Activated CD4-positive, alpha-beta T cell treated with anti-CD3 and anti-CD28 coated beads, Interleukin-2, amount 50 U/mL, for 48 hours (primary cell): Measurements from ENCODE around the gene TTC12.

Source experiments
- DNase-seq, 2 experiments: peaks; one replicate each; pipeline ENCODE4 v3.0.0-alpha.2; 2020

TTC12 gene

DNA sequence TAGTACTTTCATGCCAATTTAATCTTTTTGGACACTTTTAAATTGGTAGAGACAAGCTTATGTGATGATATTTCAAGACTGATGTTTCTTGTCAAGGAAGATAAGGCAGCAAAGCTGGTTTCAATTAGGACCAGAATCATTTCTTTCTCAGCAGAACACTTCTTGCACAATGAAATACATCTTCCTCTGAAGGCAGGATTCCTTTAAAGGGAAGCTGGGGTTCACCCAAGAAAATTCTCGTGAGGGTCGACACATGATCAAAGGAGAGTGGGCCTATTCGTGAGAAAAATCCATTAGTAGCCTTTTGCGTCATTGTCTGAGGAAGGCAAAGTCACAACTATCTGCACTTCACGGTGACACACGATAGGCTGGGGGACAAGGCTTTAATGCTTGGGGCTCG lies 17.6 kb downstream of the TTC12 start:
- no peak for DNase-seq

DNA sequence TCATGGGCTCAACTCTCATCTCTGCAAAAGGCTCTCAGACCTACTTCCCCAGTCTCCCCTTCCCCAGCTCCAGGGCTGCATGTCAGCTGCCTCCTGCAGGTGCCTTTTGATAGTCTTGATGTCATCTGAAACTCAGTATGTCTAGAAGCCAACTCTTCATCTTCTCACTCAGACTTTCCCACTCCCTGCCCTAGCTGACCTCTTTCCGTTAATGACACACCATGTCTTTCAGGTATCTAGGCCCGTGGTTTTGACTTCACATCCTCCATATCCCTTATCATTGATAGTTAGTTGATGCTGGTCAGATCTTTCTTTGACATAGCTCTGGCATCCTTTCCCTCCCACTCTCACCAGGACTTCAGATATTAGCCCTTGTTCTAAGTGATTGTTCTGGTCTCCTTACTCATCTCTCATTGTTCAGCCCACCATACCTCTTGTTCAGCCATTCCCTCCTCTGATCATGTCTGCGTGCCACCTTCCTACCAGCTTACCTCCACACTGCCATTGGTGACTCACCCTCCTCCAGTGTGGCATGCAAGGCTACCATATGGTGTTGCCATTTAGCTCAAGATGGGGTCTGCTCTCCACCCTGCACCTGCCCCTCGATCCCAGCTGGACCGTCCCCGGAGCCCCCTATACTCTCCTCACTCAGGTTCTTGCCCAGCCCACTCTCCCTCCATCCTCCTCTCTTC lies 18.4 kb downstream of the TTC12 start:
- DNase-seq: no peak

- DNase-seq: no peak
Observed at GRCh38 chr11:113334183-113334582, 19.8 kb downstream of the TTC12 start.

GRCh38 chr11:113338730-113339129 lies 24.3 kb downstream of the TTC12 start:
- no peak for DNase-seq

GRCh38 chr11:113339929-113340589 lies 25.7 kb downstream of the TTC12 start:
- DNase-seq: no peak

- DNase-seq: no peak
Observed at GRCh38 chr11:113341388-113342165, 27.2 kb downstream of the TTC12 start.

DNA sequence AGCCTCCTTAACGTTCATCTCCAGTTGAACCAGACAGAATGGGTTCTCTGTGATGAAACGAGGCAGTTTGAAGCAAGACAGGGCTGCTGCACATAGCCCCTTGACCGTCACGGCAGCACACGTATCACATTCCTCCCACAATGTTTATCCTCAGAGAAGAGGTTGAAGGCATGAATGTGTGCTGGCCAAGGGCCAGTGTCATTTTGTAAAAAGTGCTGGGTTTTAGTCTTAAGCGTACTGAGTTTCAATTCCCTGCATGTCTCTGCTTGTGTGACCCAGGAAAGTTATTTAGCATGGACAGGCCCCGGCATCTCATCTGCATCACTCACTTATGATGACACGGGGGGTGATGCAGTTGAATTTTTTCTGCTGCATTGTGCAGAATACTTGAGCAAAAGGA lies 31.6 kb downstream of the TTC12 start:
- no peak for DNase-seq

DNA sequence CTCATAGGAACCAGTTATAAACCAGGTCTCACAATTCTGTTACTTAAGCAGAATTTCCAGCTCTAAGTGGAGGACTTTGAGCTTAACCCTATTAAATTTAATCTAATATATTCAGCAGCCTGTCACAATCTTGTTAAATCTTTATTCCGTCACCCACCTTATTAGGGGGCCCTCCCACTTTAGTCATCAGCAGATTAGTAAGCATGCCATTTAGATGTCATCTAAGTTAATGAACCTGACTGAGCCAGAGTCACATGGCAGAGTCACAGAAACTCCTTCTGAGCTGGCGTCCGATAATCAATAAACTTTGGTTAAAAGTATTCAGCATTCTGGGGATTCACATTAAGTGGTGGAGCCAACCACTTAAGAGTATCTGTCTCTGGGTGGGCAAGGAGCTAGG lies 35.1 kb downstream of the TTC12 start:
- DNase-seq: no peak

GRCh38 chr11:113350336-113351067 lies 36.1 kb downstream of the TTC12 start:
- no peak for DNase-seq

DNA sequence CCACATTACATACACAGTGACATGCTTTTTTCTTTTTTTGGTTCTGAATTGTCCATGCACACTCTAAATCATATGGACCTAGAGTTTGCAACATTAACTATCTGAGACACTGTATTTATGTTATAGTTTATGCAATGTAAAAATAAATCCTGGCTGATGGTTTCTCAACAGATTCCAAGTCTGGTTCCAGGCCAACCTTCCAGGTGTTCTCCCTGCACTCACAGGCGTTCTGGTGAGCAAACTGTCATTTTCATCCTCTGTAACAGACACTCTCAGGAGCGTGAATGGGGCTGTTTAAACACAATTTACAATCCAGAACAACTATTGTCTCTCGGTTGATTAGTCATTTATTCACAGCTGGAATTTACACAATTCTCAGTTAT lies 36.7 kb downstream of the TTC12 start:
- no peak for DNase-seq

GRCh38 chr11:113351480-113351879 lies 37.1 kb downstream of the TTC12 start:
- no peak for DNase-seq

- DNase-seq: no peak
Observed at GRCh38 chr11:113356203-113356602, 41.8 kb downstream of the TTC12 start.

GRCh38 chr11:113363406-113363805 lies 49.0 kb downstream of the TTC12 start:
- no peak for DNase-seq

GRCh38 chr11:113363996-113364641 lies 49.7 kb downstream of the TTC12 start:
- DNase-seq: no peak

- DNase-seq: no peak
Observed at GRCh38 chr11:113365895-113366294, 51.5 kb downstream of the TTC12 start.

DNA sequence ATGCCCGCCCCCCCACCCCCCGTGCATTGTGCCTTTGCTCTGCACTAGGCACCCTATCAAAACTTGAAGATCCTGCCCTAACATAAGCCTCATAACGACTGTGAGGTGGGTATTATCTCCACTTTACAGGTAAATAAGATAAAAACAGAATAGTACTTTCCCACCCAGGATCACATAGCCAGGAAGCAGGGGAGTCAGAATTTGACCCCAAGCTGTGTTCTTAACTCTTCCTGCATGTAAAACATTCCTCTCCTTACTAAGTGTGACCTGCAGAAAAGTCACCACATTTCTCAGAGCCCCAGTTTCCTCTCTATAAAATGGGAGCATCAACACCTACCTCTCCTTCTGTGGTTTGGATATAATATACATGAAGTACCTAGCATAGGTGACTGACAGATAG lies 55.0 kb downstream of the TTC12 start:
- no peak for DNase-seq

DNA sequence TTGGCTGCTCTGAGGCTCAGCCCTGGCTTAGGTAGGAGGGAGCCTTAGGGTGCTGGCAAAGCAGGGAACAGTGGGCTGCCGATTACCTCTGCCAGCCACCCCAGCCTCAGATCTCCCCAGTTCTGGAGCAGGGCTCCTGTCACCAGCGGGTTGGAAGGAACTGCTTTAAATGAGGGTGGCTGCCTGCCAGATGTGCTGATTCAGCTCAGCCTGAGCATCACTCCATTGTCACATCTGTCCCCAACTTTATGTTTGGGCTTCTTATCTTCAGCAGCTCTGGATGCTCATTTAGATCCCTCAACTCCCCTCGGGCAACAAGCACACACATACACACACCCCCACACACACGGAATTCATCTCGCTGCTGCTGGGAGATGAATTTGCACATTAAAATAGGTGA lies 56.3 kb downstream of the TTC12 start:
- no peak for DNase-seq

GRCh38 chr11:113372309-113372708 lies 57.9 kb downstream of the TTC12 start:
- DNase-seq: no peak

DNA sequence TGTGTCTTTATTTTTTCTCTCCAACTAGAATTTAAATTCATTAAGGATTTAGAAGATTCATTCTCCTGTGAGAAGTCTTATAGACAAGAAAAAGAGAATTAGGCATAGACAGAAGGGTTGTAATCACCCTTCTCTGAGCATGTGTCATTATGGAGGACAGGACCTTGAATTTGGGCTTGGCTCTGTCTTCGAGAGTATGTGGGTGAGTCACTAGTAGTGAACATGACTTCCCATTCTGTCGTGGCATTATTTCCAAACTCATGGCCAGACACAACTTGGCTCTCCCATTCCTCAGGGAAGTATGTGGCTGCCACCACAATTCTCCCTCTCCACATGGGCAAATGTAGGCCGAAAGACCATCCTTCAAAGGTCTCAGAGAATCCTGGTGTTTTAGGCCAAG lies 58.9 kb downstream of the TTC12 start:
- no peak for DNase-seq

DNA sequence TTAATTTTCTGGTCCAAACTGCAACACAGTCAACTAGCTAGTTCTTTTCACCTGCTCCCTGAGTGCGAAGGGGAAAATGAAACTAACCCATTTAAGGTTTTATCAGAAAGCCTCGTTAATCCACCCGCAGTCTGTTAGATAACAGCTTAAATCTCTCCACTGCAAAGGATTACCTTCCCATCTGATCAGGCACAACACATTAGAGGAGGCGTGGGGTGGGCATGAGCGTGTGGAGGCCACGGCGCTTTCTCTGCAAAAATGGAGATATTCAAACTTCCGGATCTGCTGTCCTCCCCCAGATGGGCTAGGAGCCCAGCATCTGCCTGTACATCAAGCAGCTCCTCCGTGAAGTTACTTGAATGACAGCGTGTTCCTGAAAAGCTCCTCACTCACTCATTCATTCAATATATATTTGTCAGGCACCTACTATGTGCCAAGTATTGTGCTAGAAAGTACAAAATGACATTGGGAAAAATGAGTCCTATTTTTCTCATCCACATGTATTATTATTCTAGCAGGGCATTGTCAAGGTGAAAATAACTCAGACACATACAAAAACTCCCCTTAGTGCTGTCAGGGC lies 59.7 kb downstream of the TTC12 start:
- DNase-seq: no peak

- no peak for DNase-seq
Observed at GRCh38 chr11:113375402-113375801, 61.0 kb downstream of the TTC12 start.

GRCh38 chr11:113376156-113376555 lies 61.8 kb downstream of the TTC12 start:
- DNase-seq: no peak
